NOMO-1 treated with dmso at 0.1 percent for 144 hours (cell line): ENCODE measurements around the gene LCN1.
"Not testable (repeated sequence)": the region's sequence is repeated elsewhere in the genome, so short reads cannot be mapped to it uniquely, and the experiment has no call there.

Experiments used
- DNase-seq: peaks from one replicate; lab custom pipeline; 2025; ENCODE audit not compliant: unreplicated experiment; lab: John Stamatoyannopoulos, UW

The LCN1 gene

DNA sequence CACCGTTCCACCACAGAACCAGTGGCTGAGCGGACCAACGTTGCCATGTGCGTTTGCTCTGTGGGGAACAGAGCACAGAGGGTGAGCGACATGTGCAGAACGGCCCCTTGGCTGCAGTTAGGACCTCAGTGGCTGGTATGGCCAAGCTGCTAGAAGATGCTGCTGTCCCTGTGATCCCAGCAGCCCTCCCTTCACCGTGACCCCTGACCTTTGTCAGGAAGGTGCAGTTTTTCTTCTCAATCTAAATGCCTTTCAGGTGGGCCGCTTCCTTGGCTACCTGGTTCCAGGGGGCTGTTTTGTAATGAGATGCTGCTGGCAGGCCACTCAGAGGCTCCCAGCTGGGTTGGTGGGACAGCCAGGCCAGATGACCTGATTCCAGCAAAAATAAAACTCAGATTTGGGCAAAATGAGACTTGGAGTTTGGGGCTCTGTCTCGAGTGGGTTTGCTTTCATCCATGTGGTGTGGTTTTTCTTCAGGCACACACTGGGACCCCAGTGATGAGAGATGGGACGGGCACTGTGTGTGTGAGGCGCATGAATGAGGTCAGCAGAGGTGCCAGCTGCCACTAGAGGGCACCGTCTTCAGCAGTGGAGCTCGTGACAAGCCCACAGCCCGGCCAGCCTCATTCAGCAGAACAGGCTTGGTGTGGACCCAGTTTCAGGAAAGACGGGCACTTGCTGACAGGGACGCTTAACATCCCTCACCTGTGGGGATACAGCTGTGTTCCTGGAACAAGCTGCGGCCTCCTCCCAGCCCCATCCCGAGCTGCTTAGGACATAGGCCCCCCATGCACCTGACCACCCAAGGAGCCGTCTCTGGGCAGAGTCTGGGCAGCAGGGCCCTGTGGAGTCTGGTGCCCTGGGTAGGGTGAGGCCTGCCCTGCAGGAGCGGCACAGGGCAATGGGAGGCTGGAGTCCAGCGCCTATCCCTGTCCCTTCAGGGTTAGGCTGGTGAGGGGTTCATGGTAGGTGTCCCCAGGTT is 16.7 kb upstream of the LCN1 start:
- peak; percentile 25 for DNase-seq

DNA sequence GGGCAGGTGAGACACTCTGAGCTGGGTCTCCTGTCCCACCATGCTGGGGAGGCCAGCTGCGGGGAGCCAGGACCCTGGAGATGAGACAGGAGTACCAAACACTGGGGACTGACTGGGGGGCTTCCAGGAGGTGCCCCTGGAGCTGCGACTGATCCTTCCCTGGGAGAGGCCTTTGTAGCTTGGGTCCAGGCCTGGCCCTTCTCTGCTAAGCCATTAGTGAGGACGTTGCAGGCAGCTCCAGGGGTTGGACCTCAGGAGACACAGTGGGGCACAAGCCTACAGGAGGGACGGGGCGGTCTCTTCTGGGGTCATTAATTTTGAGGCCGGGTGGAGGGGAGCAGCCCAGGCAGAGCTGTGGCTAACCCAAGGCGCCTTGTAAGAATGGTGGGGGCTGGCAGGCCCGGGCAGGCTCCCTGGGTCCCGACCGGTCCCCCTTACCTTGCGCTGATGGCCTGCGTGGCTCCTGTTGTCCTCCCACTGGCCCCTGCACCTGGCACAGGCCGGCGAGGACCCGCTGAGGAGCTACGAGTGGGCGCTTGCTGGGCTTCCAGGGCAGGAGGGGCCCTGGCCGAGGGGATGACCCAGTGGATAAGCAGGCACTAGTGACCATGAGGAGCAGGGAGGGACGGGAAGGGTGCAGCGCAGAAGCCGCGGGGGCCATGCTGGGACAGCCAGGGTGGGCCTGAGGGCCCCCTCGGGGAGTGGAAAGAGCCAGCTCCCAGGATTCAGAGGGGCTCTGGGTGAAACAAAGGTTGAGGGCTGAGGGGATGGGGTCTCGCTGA is 15.6 kb upstream of the LCN1 start:
- DNase-seq = no peak

DNA sequence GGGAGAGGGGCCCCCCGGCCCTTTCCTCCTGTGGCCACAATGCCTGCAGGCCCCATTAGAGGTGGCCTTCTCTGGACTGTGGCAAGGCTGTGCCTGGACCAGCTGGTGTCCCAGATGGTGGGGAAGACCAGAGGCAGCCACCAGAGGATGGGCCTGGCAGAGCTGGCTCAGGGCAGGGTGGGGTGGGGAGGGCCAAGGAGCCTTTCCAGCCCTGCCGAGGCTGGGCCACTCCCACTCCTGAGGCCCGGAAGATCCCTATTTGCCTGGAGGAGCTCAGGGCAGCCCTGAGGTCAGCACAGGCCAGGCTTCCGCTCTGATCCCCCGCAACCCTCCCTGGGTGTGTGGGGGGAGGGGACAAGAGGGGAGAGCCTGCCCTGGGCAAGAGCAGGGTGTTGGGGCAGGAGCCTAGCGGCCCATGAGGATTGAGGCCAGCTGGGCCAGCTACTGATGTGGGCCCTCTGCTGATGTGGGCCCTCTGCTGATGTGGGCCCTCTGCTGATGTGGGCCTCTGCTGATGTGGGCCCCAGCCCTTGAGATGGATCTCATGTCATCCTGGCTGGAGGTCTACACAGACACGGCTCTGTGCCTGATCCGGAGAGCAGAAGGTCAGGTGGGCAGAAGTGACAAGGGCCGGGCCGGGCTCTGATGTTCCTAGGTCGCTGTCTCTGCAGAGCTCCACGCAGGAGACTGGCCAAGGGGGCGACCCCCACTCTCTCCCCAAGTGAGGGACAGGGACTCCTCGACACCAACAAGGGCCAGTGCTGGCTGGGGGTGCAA is 14.7 kb upstream of the LCN1 start:
- DNase-seq = no peak

GRCh38 chr9:135507104-135508035 is 13.9 kb upstream of the LCN1 start:
- DNase-seq = no peak

- no peak for DNase-seq
Measured at GRCh38 chr9:135508211-135508820, 12.9 kb upstream of the LCN1 start.

DNA sequence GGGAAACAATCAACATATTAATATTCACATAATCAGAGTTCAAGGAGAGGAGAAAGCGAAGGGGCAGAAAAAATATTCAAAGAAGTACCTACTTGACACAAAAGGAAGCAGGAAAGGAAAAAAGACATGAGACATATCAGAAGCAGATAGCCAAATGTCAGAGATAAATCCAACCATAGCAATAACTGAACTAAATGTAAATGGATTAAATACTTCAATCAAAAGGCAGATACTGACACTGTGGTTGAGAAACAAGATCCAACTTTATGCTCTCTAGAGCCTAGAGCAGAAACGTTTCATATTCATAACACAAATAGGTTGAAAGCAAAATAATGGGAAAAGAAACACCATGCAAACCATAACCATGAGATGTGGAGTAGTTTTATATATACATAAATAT is 11.8 kb upstream of the LCN1 start:
- no peak for DNase-seq

- DNase-seq = no peak
Measured at GRCh38 chr9:135512241-135512603, 9.0 kb upstream of the LCN1 start.

DNA sequence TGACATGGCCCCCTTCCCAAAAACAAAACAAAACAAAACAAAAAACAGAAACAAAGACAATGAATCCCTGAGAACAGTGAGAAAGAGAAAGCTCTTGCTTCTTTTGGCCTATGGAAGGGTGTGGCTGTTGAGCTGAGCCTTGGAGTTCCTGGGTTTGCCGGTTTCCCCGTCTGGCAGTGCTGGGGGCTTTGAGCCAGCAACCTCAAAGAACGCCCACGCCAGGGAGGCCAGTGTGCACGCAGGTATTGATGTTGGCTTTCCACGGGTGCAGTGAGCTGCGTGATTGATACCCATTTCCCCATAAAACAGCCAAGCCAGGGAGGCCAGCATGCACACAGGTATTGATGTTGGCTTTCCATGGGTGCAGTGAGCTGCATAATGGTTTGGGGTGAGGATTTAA is 8.3 kb upstream of the LCN1 start:
- DNase-seq = no peak

DNA sequence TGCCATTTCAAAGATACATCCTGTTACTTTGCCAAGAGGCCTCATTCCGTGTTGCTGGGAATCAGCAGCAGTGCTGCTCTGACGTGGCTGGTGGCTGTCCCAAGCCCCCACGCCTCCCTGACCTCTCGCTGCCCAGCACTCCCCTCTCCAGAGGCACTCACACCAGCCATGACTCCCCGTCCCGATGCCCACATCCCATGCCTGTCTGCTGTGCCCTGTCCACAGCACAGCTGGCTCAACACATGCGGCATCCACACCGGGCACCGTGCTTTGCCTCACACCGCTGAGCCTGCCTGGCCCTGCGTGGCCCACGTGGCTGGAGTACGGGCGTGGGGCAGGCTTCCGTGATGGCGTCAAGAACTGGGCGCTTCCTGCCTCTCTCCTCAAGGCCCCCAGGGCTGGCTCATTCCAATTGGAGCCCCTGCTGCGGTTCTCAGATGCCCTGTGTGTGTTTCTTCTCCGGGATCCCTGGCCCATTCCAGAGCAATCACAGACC is 7.8 kb upstream of the LCN1 start:
- DNase-seq = no peak

GRCh38 chr9:135513906-135514305 is 7.3 kb upstream of the LCN1 start:
- not testable (repeated sequence) for DNase-seq

DNA sequence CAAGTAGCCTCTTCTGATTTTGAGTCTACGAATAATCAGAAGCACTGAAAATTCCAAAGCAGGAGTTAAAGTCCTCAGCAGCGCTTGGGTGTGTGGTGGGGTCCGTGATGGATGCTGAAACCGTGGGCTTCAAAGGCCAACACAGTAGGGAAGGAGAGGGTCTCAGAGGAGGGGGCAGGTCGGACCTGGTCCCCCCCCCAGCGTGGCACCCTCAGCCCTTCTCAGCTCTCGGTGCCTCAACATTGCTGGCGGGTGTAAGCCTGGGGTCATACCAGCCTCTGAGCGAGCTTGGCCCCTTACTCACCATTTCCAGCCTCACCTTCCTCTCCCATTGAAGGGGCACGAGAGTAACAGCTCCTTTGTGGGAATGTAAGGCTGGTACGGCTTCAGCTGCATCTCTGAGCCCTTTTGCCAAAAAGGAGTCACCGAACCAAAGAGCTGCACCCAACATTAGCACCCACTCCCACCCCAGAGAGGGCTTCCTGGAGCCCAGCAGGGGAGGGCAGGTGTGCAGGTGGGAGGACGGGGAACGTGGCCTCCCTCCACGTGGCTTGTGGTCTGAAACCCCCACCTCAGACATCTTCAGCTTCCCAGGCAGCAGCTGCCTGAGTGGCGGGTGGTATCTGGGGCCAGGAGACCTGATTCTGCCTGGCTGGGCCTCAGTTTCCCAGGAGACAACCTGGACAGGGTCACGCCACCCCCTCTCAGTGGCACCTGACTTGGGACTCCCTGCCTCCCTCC is 6.7 kb upstream of the LCN1 start:
- DNase-seq = no peak

DNA sequence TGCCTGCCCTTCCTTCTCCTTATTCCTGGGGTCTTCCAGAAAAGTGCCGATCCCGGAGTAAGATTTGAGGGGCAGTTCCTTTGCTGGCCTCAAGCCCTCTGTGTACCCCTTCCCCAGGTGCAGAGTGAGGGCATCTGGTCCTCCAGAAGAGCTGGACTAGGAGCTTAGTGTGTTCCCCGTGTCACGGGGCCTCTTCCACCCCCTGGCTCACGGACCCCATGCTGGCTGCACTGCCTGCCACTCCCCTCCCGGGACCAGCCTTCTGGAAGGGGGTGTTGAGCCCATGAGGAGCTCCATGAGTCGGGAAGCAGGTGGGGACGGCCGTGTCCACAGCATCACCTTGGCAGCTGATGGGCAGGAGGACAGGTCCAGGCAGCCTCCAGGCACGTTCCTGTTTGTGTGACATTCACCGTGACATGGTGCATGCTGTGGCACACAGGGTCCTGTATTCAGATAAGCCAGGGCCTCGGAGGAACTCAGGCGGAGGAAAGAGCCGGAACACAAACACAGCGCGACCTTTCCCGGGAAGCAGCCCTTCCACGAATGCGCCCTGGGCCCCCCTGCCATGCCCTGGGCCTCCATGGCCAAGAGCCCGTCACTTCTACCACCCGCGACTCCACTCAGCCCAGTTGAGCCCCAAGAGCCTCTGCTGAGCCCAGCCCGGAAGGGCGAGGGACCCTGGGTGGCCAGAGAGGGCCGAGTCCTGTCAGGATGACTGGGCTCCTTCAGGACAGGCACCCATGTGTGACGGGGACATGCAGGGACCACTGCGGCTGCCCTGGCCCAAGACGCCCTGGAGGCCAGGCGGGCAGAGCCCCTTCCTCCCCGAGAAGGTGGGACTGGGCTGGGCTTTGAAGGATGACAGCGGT is 5.9 kb upstream of the LCN1 start:
- DNase-seq = no peak

- DNase-seq = no peak
Measured at GRCh38 chr9:135516132-135516860, 4.9 kb upstream of the LCN1 start.

- DNase-seq = no peak
Measured at GRCh38 chr9:135517407-135517822, 3.8 kb upstream of the LCN1 start.

GRCh38 chr9:135519179-135519971 is 1.9 kb upstream of the LCN1 start:
- no peak for DNase-seq

- DNase-seq = no peak
Measured at GRCh38 chr9:135521608-135522095, 412 bp downstream of the LCN1 start.
